Prostate gland (tissue), 2 donors: ENCODE measurements around the gene CCBE1. TPM values are rescaled to one million over a fixed set of nuclear protein-coding genes. Genes with fewer than 3 reads are reported as not detected.

Experiments used
- DNase-seq: peaks from one replicate; pipeline ENCODE4 v3.0.0-alpha.2; 2019; ENCODE audit warnings: low spot score
- H3K27ac ChIP-seq, 2 donors: fragments of 200-600 bp; sonication (generic); 2 replicates each; pipeline ENCODE4 v1.5.1; 2017 to 2019
- H3K27me3 ChIP-seq: fragments of 200-600 bp; sonication (generic); replicated peaks from 2 replicates; pipeline ENCODE4 v1.5.1; 2019; ENCODE audit not compliant: insufficient read depth
- H3K36me3 ChIP-seq, 2 donors: fragments of 200-600 bp; sonication (generic); 1 replicate in 1 of 2; 2 replicates in 1 of 2; pipeline versions ENCODE4 v1.5.1 to v1.8.1; 2017 to 2019
- H3K4me1 ChIP-seq: fragments of 200-600 bp; sonication (generic); replicated peaks from 2 replicates; pipeline ENCODE4 v1.5.1; 2019
- H3K4me3 ChIP-seq, 2 donors: fragments of 200-600 bp; sonication (generic); 2 replicates each; pipeline ENCODE4 v1.5.1; 2017 to 2019
- H3K9me3 ChIP-seq: fragments of 200-600 bp; sonication (generic); 2 replicates; pipeline ENCODE4 v1.5.1; 2017
- CTCF ChIP-seq, 4 experiments: fragments of 200-600 bp in 2 of 4; fragments of 450-650 bp in 2 of 4; sonication (generic) in 2 of 4; IDR thresholded peaks; 1 replicate in 3 of 4; 2 replicates in 1 of 4; pipeline ENCODE4 v1.5.1; 2016 to 2019; ENCODE audit warnings: antibody characterized with exemption in 4 of 4, mild to moderate bottlenecking in 2 of 4, moderate library complexity in 2 of 4
- POLR2A ChIP-seq: fragments of 450-650 bp; IDR thresholded peaks from one replicate; pipeline ENCODE4 v1.6.1; 2016; ENCODE audit warnings: antibody characterized with exemption, mild to moderate bottlenecking
- POLR2AphosphoS5 ChIP-seq: sonication (generic); formaldehyde crosslinking; IDR thresholded peaks from one replicate; pipeline ENCODE4 v1.6.1; 2017; ENCODE audit warnings: antibody characterized with exemption
- WGBS: methylation state at CpG from one replicate; pipeline ENCODE4 v1.1.5; 2018; 5-methylcytosine and 5-hydroxymethylcytosine counted together
- intact Hi-C: fragments of 100-400 bp; cut with DNase I; formaldehyde crosslinking; loops from one replicate; pipeline ENCODE4 v1.14.2; 2022
- total RNA-seq, 2 donors: library from RNA; depleted of rRNA; stranded (reverse); fragments of >200 nt; gene quantifications; one replicate each; pipeline ENCODE4 v1.1.0, GENCODE V29; 2016

The CCBE1 gene
- total RNA-seq, 2 donors from 2014 or later = 1.8 to 2.0 TPM

GRCh38 chr18:59500765-59501164, 196.5 kb downstream of the CCBE1 start:
- H3K27me3 ChIP-seq = no peaks in the 10 kb centered on the region
- no peak for DNase-seq
- H3K36me3 ChIP-seq = no peaks in the 10 kb centered on the region
- no peak overlapping the region for H3K27ac ChIP-seq
- TF ChIP-seq POLR2A = no peak
- no peak for TF ChIP-seq CTCF (IDR thresholded peaks at IDR 0.05)
- no peak for TF ChIP-seq POLR2AphosphoS5
- intact Hi-C loops = loop anchor here (5.0 to 10.0 kb wide), 2 partner anchors 114 to 197 kb away; partner anchors contain the start of gene CCBE1
- H3K4me1 ChIP-seq = no peaks in the 10 kb centered on the region
- no peaks in the 10 kb centered on the region for H3K9me3 ChIP-seq
- no peak overlapping the region for H3K4me3 ChIP-seq

- 84% methylated on average over 4 of the region's 4 CpGs for WGBS
Measured at GRCh38 chr18:59498506-59499086, 198.6 kb downstream of the CCBE1 start.

DNA sequence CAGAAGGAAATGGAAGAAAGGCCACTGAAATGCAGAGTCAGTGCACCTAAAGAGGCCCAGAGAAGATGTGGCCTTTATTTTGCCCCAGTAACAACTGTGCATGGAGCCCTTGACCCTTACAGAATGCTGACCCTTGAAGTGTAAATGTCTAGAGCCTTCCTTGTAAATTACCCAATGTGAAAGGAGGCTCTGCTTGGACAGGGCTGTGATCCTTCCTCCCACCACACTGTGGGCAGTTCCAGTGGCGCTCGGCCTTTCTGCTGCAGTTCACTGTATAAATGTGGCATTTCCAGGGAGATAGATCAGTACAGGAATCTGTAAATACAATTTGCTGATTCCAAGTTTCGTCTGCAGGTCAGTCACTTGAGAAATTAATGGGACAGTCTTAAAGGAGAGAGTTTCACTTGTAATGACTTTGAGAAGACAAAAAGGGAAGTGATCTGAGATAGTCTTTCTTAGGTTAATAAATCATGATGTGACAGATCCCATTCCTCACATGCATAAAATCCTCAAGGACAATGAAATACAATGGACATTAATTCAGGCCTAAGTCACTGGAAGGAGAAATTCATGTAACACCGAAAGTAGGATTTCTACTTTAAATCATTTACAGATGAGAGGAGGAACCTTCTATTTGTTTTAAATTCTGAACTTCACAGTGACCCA, 204.3 kb downstream of the CCBE1 start:
- intact Hi-C loops = no loop called here
- no peaks in the 10 kb centered on the region for H3K9me3 ChIP-seq
- no peak for DNase-seq
- no peak overlapping the region for H3K27ac ChIP-seq
- H3K36me3 ChIP-seq = no peaks in the 10 kb centered on the region
- no peaks in the 10 kb centered on the region for H3K4me1 ChIP-seq
- no peak overlapping the region for H3K4me3 ChIP-seq
- WGBS = 85% methylated on average over 4 of the region's 4 CpGs
- no peaks in the 10 kb centered on the region for H3K27me3 ChIP-seq
- TF ChIP-seq POLR2AphosphoS5 (no peak), CTCF (IDR thresholded peaks at IDR 0.05) (no peak), POLR2A (no peak)

More at GRCh38 chr18:59498506-59499086, 198.6 kb downstream of the CCBE1 start:
- TF ChIP-seq POLR2A (no peak), POLR2AphosphoS5 (no peak), CTCF (IDR thresholded peaks at IDR 0.05) (no peak)
- no peak overlapping the region for H3K27ac ChIP-seq
- H3K36me3 ChIP-seq = no peaks in the 10 kb centered on the region
- H3K4me1 ChIP-seq = no peaks in the 10 kb centered on the region
- H3K9me3 ChIP-seq = no peaks in the 10 kb centered on the region
- DNase-seq = no peak
- intact Hi-C loops = no loop called here
- no peaks in the 10 kb centered on the region for H3K27me3 ChIP-seq
- H3K4me3 ChIP-seq = no peak overlapping the region

DNA sequence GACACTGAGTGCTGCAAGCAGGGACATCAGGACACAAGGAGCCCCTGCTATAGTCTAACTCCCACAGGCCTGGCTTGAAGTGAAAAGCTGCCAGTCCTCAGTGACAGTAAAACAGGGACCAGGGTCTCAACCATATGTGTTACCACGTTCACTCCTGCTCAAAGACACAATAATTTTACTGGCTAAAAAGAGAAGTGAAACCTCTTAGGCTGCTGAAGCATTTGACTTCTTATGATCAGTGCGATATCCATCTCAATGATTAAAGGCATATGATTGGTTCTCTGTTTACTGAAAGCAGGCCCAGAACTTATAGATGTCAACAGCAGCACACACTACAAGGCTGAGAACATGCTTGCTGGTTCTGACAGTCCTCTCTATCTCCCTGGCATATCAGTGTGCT, 208.3 kb downstream of the CCBE1 start:
- H3K27me3 ChIP-seq = no peaks in the 10 kb centered on the region
- intact Hi-C loops = no loop called here
- H3K27ac ChIP-seq = no peak overlapping the region
- no peak overlapping the region for H3K4me3 ChIP-seq
- H3K4me1 ChIP-seq = no peaks in the 10 kb centered on the region
- no peaks in the 10 kb centered on the region for H3K36me3 ChIP-seq
- H3K9me3 ChIP-seq = no peaks in the 10 kb centered on the region
- no peak for DNase-seq
- TF ChIP-seq CTCF (IDR thresholded peaks at IDR 0.05) (no peak), POLR2AphosphoS5 (no peak), POLR2A (no peak)
- WGBS = 79% methylated on average over 2 of the region's 2 CpGs

DNA sequence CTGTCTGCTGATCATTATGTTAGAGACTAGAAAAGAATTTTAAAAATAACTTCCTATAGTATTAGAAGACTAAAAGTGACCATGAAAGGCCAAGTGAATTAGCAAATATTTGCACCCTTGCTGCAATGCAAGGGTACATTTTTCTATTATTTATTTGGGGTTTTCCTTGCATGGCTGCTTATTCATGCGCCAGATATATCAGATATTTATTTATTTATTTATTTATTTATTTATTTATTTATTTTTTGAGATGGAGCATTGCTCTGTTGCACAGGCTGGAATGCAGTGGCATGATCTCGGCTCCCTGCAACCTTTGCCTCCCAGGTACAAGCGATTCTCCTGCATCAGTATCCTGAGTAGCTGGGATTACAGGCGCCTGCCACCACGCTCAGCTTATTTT, 211.8 kb downstream of the CCBE1 start:
- H3K36me3 ChIP-seq = no peaks in the 10 kb centered on the region
- no peak for DNase-seq
- no peaks in the 10 kb centered on the region for H3K27me3 ChIP-seq
- H3K9me3 ChIP-seq = no peaks in the 10 kb centered on the region
- H3K4me1 ChIP-seq = no peaks in the 10 kb centered on the region
- TF ChIP-seq CTCF (IDR thresholded peaks at IDR 0.05) (no peak), POLR2A (no peak), POLR2AphosphoS5 (no peak)
- WGBS = 86% methylated on average over 5 of the region's 5 CpGs
- intact Hi-C loops = no loop called here
- no peak overlapping the region for H3K27ac ChIP-seq
- H3K4me3 ChIP-seq = no peak overlapping the region
